NCI-H187 treated with DMSO at 0.1 percent for 48 hours (cell line): ENCODE data around the gene TMC4.

Source experiments
- DNase-seq: peaks from one replicate; lab custom pipeline; 2025; lab: John Stamatoyannopoulos, UW

The TMC4 gene

GRCh38 chr19:54155694-54156093, 17.3 kb downstream of the TMC4 start:
- no peak for DNase-seq

DNA sequence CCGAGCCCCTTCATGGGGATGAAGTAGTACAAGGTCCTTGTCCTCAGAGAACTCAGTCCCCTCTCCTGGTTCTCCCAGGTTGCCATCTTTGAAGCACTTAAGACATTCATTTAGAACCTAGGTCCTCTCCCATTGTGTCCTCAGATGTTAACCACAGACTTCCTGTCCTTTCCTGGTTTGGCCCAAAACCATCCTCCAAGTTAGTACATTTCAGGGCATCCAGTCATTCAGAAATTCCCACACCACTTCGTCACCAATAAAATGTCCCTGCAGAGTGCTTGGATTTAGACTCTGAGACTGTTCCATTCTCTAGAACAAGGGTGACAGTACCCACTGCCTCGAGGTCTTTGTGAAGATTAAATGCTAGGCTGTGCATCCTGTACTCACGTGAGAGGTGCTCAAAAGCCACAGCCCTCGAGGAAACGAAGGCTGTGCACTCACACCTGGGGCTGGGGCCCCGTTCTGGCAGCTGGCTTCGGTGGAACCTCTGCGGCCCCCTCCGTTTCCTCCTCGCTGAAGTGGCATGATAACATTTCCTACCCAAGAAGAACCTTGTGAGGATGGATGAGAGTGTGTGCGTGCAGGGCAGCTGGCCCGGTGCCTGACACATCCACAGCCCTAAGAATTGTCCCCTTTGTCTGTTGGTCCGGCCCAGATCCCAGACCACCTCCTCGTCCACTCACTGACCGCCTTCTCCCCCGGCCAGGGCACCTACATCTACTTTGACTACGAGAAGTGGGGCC, 18.2 kb downstream of the TMC4 start:
- no peak for DNase-seq

DNA sequence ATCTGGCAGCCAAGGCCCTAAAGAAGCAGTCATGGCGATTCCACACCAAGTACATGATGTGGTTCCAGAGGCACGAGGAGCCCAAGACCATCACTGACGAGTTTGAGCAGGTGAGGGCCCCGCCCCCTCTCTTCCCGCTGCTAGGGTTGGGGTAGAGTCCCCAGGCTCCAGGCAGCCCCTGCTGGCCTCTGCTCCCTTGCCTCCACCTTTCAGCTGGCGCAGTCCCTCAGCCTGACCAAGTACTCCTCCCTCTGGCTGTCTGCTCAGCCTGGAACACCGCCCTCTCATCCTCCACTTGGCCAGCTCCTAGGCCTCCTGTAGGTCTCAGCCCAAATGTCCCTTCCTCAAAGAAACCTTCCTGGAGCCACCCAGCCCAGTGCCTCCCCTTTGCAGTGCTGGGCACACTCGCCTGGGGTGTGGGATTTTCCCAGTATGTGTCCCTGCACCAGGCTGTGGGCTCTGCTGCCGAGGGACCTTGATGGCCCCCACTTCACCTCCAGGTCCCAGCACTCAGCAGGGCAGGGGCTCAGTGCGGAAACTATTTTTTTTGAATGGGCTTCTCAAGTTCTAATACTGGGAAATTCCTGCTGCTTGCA, 19.1 kb downstream of the TMC4 start:
- no peak for DNase-seq

DNA sequence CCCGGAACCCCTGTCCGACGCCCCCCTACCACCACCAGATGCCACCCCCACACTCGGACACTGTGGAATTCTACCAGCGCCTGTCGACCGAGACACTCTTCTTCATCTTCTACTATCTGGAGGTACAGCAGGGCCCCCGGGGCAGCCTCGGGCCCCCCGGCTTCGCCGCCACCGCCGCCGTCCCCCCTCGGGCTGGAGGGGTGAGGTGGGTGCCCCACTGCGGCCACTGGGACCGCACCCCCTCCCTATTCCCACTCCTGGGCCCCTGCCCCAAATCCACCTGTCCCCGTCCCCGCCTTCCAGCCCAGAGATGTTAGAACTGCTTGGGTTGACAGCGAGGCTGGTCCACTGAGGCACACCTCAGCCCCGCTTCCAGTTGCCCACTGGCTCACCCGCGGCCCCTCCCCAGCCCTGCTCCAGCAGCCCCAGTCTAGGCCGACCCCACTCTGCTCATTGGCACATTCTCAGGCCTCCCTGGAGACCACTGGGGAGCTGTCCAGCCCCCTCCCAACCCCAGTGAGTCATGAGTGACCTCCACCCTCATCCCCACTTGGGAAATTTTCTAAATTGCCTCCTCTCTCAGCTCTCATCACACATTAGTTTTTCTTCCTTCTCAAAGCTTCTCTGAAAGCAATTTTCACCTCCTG, 20.0 kb downstream of the TMC4 start:
- DNase-seq, result no peak

GRCh38 chr19:54152267-54152666, 20.7 kb downstream of the TMC4 start:
- DNase-seq, result no peak

GRCh38 chr19:54151362-54152035, 21.5 kb downstream of the TMC4 start:
- DNase-seq, result no peak

DNA sequence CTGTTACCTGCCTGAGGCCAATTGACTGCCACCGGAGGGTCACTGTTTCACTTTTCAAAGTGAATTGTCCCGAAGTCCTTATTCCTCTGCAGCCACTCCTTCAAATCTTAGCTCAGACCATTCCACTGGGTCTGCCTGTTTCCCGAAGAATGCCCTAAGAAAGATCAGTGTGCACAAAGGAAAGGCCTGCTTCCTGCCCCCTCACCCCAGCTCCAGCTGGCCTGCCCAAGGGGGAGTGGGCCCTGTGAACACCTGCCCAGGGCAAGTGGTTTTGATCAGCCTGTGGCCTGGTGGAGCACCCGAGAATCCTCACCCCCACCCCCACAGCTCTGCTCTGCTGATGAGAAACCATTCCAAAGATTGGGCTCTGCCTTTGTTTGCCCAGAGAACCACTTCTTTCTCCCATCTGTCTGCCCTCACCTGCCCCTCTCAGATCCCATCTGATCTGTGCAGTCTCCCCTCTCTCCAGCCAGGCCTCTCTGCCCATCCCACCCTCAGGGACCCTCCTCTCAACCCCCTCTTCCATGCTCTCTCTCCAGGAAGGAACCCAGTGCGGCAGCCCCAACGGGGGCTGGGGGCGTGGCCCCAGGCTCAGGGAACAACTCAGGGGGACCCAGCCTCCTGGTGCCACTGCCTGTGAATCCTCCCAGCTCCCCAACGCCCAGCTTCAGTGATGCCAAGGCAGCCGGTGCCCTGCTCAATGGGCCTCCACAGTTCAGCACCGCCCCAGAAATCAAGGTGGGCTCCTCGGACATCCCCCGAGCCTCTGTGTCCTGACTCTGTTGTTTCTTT, 23.7 kb downstream of the TMC4 start:
- DNase-seq, result no peak

GRCh38 chr19:54148158-54148557, 24.8 kb downstream of the TMC4 start:
- DNase-seq, result no peak

GRCh38 chr19:54147676-54148075, 25.3 kb downstream of the TMC4 start:
- DNase-seq, result no peak

- no peak for DNase-seq
These were observed 27.3 kb downstream of the TMC4 start for GRCh38 chr19:54145541-54146158.

DNA sequence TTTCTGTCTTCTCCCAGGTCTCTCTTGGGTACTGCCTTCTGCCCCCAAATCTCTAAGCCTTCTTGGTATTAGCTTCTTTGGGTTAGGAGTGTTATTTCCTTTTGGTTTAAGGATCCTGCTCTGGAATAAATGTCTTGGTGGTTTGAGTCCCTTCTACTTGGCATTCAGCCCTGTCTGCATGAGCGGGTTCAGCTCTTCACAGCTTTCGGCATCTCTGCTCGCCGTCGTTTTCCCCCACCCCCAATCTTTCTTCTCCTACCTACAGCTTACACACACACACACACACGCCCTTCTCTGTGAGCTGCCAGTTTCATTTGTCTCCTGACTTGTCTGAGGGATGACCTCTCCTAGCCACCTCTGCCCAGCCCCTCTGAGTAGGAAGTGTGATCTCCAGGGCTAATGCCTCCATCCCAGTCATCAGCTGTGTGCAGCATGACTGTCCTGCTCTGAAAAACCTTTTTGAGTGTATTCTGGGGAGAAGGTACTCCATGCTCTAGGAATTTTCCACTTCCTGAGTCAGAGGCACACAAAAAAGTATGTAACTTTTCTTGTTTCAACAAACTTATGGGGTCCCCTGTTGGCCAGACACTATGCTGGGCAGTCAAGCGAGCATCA, 30.7 kb downstream of the TMC4 start:
- DNase-seq, result no peak

DNA sequence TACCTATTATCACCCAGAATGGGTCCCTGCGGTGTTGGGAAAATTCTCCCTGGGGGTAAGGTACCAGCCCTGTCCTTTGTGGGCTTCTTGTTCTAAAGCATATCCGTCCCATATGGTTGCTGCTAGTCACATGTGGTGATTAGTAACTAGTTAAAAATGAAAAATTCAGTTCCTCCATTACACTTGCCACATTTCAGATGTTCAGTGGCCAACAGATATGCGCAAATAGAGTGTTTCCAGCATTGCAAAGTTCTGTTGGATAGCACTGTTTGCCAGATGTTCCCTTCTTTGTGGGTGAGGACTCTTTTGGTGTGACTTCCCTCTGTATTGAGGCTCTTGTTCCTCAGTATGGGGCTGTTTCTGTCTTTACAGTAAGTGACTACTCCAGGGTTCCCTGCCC, 31.6 kb downstream of the TMC4 start:
- DNase-seq, result no peak

DNA sequence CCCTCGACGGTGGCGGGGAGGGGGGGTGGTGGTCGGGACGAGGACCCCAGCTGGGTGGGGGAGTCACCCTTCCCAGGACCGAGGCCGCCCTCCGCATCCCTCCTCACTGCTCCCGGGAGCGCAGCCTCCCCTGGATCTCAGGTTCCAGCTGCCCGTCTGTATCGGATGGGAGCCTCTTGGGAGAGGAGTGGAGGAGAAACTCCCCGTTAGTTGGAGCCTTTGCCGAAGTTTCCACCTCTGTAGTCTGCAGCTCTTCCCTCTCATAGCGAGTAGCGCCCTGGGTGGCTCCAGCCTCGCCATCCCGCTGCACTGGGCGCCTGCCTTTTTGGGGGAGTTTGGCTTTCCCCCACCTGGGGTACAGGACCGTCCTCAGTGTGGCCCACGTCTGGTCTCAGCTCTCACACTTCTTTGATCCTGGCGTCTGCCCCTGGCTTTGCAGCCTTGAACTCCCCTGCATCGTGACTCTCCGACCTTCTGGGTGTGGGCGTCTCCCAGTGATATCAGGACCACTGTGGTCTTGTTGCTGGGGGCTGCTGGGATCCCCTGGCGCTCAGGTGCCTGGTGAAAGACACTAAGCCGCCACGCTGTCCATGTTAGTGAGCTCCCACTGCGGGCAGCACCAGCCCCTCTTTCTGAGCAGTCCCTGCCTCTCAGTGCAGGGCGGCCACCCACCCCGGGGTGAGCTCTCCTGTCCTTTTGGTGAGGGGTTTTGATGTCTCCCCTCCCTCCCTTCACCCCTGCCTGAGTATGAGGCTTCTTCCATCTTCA, 34.3 kb downstream of the TMC4 start:
- DNase-seq, result no peak

GRCh38 chr19:54137699-54138488, 35.1 kb downstream of the TMC4 start, which contains the start of gene CNOT3:
Gene CNOT3 (plus strand): TSS chr19:54137762. CDS start chr19:54142979, 5,217 bp downstream.
- DNase-seq, result no peak

DNA sequence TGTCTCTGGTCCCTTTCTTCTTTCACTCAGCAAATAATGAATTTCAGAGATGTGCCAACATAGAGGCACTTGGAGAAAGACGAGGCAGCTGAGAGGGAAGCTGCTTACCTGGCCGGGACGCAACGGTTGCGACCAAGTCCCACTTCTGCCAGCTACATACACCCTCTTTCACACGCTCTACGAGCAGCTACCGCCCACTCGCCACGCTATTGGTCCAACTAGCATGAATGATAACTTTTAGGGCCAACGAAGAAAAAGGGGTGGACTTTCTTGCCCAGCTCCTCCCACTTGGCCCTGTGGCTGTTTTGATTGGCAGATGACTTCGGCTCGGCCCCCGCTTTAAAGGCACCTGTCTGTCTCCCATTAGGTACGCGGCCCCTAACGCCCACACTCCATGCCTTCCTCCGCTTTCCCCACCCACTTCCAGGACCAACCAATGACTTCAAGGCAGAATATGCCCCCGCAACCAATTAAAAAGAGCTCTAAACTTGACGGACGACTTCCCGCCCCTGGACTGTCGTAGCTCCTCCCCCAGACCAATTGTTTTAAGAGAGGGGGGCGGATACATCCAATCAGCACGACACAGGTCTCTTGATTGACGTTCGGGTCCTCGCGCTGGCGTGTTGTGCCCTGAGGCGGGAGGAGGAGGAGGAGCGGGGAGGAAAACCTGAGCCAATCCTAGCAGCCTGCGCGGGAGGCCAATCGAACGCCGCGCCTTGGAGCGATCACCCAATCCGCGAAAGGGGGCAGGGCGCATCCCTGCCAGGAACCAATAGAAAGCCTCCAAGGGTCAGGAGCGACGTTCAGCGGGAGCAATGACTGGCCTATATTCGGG, 35.9 kb downstream of the TMC4 start:
- peak; percentile 100 for DNase-seq

- no peak for DNase-seq
These were observed 36.7 kb downstream of the TMC4 start for GRCh38 chr19:54136086-54136863.

DNA sequence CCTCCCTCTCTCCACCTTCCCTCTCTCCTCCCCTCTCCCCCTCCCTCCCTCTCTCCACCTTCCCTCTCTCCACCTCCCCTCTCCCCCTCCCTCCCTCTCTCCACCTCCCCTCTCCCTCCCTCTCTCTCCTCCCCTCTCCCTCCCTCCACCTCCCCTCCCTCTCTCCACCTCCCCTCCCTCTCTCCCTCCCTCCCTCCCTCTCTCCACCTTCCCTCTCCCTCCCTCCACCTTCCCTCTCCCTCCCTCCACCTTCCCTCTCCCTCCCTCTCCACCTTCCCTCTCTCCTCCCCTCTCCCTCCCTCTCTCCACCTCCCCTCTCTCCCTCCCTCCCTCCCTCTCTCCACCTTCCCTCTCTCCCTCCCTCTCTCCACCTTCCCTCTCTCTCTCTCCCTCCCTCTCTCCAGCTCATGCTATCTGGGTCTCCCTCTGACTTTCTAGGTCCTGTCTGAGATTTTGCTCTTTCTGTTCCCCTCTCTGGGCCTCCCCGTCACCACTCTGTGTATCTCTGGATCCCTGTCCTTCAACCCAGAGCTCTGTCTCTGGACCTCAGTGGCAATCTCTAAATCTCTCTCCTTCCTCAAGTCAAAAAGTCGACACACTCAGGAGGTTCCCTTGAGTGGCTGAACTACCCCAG, 38.9 kb downstream of the TMC4 start:
- DNase-seq, result no peak
